HuH-7.5 (cell line): ENCODE results near the gene IQSEC3.
"Not testable (repeated sequence)": the region's sequence is repeated elsewhere in the genome, so short reads cannot be mapped to it uniquely, and the experiment has no call there.

Source experiments
- DNase-seq: peaks from one replicate; pipeline ENCODE4 v3.0.0; 2011; ENCODE audit warnings: low spot score

Gene IQSEC3

GRCh38 chr12:66428-66781 is at the start of gene IQSEC3:
IQSEC3 (plus strand) TSS chr12:66767; CDS start chr12:66883, 116 bp downstream.
- not testable (repeated sequence) for DNase-seq

DNA sequence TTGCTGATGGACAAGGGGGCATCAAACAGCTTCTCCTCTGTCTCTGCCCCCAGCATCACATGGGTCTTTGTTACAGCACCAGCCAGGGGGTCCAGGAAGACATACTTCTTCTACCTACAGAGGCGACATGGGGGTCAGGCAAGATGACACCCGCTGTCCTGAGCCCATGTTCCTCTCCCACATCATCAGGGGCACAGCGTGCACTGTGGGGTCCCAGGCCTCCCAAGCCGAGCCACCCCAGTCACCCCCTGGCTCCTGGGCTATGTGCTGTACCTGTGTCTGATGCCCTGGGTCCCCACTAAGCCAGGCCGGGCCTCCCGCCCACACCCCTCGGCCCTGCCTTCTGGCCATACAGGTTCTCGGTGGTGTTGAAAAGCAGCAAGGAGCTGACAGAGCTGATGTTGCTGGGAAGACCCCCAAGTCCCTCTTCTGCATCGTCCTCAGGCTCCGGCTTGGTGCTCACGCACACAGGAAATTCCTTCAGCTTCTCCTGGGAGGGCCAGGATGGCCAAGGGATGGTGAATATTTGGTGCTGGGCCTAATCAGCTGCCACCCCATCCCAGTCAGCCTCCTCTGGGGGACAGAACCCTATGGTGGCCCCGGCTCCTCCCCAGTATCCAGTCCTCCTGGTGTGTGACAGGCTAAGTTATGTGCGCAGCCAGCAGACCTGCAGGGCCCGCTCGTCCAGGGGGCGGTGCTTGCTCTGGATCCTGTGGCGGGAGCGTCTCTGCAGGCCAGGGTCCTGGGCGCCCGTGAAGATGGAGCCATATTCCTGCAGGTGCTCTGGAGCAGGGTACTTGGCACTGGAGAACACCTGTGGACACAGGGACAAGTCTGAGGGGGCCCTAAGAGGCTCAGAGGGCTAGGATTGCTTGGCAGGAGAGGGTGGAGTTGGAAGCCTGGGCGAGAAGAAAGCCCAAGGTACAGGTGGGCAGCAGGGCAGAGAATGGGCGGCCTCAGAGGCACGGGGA is 48.9 kb upstream of the IQSEC3 start:
- DNase-seq: not testable (repeated sequence)

DNA sequence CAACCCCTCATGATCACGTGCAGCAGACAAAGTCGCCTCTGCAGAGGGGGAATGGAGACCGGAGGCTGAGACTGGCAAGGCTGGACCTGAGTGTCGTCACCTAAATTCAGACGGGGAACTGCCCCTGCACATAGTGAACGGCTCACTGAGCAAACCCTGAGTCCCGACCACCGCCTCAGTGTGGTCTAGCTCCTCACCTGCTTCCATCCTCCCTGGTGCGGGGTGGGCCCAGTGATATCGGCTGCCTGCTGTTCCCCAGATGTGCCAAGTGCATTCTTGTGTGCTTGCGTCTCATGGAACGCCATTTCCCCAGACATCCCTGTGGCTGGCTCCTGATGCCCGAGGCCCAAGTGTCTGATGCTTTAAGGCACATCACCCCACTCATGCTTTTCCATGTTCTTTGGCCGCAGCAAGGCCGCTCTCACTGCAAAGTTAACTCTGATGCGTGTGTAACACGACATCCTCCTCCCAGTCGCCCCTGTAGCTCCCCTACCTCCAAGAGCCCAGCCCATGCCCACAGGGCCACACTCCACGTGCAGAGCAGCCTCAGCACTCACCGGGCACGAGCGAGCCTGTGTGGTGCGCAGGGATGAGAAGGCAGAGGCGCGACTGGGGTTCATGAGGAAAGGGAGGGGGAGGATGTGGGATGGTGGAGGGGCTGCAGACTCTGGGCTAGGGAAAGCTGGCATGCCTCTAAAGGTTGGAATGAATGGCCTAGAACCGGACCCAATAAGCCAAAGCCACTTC is 47.6 kb upstream of the IQSEC3 start:
- DNase-seq: not testable (repeated sequence)

DNA sequence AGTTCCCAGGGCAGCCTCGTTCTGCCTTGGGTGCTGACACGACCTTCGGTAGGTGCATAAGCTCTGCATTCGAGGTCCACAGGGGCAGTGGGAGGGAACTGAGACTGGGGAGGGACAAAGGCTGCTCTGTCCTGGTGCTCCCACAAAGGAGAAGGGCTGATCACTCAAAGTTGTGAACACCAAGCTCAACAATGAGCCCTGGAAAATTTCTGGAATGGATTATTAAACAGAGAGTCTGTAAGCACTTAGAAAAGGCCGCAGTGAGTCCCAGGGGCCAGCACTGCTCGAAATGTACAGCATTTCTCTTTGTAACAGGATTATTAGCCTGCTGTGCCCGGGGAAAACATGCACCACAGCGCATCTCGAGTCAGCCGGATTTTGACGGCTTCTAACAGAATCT is 46.7 kb upstream of the IQSEC3 start:
- DNase-seq: not testable (repeated sequence)

- no peak for DNase-seq
Observed at GRCh38 chr12:20757-21156, 45.8 kb upstream of the IQSEC3 start.

DNA sequence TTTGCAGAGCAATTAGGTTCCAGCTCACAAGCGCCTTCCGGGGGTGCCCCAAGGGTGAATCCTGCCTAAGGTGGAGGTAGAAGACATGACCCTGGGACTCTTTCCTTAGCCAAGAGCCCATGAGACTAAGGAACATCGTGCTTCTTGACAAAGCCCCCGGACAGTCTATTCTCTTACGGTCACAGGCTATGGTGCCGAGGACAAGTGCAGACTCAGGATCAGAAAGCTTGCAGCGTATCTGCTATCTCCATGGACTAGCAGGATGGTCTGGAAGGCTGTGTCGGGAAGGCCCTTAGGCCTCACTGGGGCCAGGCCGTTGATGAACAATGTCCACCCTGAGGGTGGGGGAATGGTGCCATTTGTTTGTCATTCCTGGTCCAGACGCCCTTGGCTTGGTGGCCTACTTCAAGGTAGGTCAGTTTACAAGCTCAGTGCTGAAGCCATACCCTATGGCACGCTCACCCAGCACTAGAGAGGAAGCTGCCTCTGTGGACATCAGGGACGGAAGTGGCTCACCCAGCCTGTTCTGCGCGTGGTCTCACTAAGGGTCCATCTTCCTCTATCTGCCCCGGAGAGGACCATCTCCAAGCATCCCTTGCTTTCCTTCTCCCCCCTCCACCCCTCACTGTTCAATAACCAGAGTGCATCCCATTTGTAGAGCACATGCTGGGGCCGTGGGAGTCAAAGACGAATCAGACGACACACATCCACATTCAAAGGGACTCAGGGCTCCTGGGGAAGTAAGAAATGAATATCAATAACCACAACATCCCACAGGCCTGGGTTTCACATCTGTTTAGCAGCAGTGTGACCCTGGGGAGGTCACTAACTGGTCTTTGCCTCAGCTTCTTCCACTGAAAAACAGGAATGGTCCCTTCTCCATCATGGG is 45.0 kb upstream of the IQSEC3 start:
- DNase-seq: no peak

DNA sequence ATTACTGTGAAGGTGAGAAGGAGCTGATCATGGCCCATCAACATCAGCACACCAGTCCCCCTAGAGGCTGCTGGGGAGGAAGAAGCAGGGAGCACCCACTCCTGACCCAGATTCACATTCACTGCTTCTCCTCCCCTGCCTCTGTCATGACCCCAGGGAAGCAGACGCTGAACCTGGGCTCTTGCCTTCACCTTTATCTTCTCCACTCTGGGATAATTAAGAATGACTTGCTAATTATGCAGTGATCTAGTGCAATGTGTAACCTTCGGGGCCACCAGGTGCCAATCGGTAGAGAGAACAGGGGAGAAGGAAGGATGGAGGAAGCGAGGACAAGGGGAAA is 44.4 kb upstream of the IQSEC3 start:
- no peak for DNase-seq

DNA sequence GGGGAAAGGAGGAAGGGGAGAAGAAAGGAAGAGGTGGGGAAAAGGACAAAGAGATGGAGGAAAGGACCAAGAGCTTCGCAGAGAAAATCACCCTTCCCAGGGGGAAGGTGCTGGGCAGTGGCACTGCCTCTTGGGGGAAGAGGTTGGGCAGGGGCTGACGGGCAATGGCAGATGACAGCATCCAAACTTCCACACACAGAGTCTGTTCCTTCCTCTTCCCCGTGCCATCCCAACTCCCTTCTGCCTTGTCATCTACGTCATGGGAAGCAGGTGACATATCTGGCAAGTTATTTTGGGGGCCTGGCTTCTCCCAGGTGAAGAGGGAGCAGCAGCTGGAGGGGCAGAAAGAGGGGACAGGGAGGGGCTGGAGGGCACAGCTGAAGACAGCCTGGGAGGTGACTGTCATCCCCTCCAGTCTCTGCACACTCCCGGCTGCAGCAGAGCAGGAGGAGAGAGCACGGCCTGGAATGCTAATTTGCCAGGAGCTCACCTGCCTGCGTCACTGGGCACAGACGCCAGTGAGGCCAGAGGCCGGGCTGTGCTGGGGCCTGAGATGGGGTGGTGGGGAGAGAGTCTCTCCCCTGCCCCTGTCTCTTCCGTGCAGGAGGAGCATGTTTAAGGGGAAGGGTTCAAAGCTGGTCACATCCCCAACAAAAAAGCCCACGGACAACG is 43.9 kb upstream of the IQSEC3 start:
- no peak for DNase-seq

GRCh38 chr12:27904-28303 is 38.7 kb upstream of the IQSEC3 start:
- DNase-seq: not testable (repeated sequence)

DNA sequence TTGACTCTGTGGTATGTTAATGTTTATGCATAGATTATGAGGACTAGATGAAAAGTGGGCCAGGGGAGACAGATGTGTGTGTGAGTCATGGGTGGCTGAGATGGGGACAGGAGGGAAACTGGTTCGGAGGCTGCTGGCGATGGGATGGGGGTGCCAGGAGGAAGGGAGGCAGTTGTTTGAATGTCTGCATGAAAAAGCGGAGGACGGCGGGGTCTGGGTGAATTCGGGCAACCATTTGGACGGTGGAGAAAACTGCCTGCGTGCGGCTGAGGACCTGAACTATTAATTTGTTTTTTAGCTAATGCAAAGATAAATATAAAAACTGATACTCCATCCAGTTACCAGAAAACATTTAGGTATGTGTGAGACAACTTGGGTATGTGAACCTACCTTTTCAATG is 27.8 kb upstream of the IQSEC3 start:
- DNase-seq: not testable (repeated sequence)

DNA sequence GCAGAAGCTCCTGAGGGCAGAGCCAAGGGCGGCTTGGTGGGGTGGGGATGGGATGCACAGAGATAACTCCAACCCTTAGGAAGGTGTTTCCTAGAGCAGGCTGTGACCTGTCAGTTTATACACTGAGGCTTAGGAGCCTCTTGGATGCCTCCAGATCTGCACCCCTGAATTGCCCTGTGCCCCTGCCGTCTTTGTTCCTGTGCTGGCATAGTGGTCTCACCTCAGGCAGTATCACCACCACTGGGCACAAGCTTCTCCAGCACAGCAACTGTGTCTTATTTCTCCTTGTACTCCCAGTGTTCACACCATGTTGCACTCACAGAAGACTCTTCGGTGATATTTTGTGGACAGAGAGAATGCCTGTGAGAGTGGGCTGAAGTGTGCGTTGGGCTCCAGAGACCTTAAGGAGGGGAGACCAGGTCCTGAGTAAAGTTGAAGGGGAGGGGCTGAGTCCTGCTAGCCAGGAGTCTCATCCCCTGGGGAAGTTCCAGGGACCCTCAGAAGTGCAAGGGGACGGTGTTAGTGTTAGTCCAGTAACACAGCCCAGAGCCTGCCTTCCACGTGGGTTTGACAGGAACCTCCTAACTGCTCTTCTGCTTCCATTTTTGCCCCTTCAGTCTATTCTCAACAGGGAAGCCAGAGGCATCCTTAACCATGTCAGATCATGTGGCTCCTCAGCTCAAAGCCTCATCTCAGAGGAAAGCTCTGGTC is 26.9 kb upstream of the IQSEC3 start:
- DNase-seq: not testable (repeated sequence)

GRCh38 chr12:44352-44751 is 22.2 kb upstream of the IQSEC3 start:
- DNase-seq: not testable (repeated sequence)

DNA sequence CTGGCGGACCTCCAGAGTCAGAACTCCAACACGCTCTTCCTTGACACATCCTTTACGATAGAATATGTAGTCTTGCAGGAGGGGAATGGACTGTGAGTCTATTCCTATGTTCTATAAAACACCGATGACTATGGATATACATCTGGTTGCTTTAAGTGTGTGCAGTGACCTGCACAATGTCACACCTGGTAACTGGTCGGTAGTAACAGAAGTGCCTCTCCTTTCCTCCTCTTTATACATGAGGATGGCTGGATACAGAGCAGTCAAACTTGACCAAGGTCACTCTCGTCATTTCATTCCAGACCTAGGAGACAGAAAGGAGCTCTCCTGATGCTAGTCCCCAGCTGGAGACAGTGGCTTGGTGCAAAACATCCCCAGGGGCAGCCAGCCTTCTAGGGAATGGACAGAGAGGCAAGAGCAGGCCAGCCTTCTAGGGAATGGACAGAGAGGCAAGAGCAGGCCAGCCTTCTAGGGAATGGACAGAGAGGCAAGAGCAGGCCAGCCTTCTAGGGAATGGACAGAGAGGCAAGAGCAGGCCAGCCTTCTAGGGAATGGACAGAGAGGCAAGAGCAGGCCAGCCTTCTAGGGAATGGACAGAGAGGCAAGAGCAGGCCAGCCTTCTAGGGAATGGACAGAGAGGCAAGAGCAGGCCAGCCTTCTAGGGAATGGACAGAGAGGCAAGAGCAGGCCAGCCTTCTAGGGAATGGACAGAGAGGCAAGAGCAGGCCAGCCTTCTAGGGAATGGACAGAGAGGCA is 21.2 kb upstream of the IQSEC3 start:
- DNase-seq: not testable (repeated sequence)

DNA sequence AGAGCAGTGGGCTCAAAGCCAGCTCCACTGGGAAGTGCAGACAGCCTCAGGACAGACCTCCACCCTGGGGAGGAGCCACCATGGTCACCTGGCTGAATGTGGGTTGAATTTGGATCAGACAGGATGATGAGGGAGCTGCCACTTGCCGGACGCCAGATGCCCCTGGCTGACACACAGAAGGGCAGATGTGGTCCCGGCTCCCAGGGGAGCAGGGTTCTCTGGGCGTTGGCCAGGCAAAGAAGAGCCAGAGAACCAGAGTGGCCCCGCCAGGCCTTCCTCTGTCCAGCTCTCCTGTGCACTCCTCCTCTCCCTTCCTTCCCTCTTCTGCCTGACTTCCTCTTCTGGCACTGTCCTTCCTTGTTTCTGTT is 20.6 kb upstream of the IQSEC3 start:
- DNase-seq: not testable (repeated sequence)

- not testable (repeated sequence) for DNase-seq
Observed at GRCh38 chr12:46542-46941, 20.0 kb upstream of the IQSEC3 start.

GRCh38 chr12:47699-48226 is 18.8 kb upstream of the IQSEC3 start:
- not testable (repeated sequence) for DNase-seq

GRCh38 chr12:49149-49548 is 17.4 kb upstream of the IQSEC3 start:
- not testable (repeated sequence) for DNase-seq

DNA sequence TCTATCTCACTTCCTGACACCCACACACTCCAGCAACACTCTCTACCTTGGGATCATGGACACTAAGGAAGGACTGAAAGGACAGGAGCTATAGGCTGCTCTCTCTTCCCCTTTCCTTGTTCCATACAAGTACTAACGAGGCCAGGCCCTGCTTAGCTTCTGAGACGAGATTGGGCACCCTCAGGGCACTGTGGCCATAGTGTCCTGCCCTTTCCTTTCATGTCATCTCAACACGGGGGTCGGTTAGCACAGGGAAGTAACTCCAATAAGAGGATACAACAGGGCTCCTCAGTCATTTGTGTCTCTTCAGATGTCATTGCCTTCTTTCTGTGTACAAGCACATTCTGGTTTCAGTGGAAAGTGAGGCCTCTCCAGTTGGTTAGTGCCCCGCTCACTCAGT is 15.5 kb upstream of the IQSEC3 start:
- DNase-seq: not testable (repeated sequence)

GRCh38 chr12:51962-52361 is 14.6 kb upstream of the IQSEC3 start:
- not testable (repeated sequence) for DNase-seq
